GM12878 (cell line): ENCODE measurements around the gene POU4F1. TPM values are rescaled to one million over a fixed set of nuclear protein-coding genes. Genes with fewer than 3 reads are reported as not detected.

ENCODE experiments used
- ATAC-seq: fragments of 200-7000 bp; cut with Tn5 transposase; 3 replicates; pipeline ENCODE4 v1.9.1; 2020; ENCODE audit warnings: mild to moderate bottlenecking, moderate library complexity
- BruUV-seq: library from RNA; stranded (reverse); fragments of 400-500 nt; replicated peaks from 2 replicates; lab custom pipeline; 2021; lab: Mats Ljungman, UMichigan
- CTCF ChIA-PET: fragments of 300-600 bp; sonication (Branson Sonifier 250); formaldehyde crosslinking; extraction: SDS; loops from one replicate; lab custom pipeline; 2021; ENCODE audit warnings: inconsistent platforms; lab: Yijun Ruan, JAX
- POLR2A ChIA-PET: fragments of 350-600 bp; formaldehyde crosslinking; extraction: SDS; loops from one replicate; lab custom pipeline; 2021; ENCODE audit warnings: inconsistent platforms; lab: Charles Lee
- RAD21 ChIA-PET: fragments of 300-600 bp; sonication (Branson Sonifier 250); formaldehyde crosslinking; loops from one replicate; lab custom pipeline; 2023; ENCODE audit warnings: antibody characterized with exemption; ENCODE audit not compliant: unreplicated experiment; lab: Charles Lee
- SMC1A ChIA-PET: fragments of 300-600 bp; sonication (Branson Sonifier 250); formaldehyde crosslinking; loops from one replicate; lab custom pipeline; 2023; ENCODE audit not compliant: unreplicated experiment, uncharacterized antibody; lab: Charles Lee
- DNase-seq: peaks from one replicate; pipeline ENCODE4 v3.0.0-alpha.2; 2011; ENCODE audit warnings: low read depth, low spot score
- FAIRE-seq: peaks from 3 replicates; lab custom pipeline; 2011; peaks lifted over from hg19 to GRCh38; lab: Jason Lieb, UNC
- H2AFZ ChIP-seq: 2 replicates; pipeline ENCODE4 v1.6.0; 2011; ENCODE audit warnings: low read depth, low read length, control low read depth; ENCODE audit not compliant: control insufficient read depth
- H3K27ac ChIP-seq: 2 replicates; pipeline ENCODE4 v1.5.1; 2011; ENCODE audit warnings: control low read depth; ENCODE audit not compliant: control insufficient read depth, insufficient read depth
- H3K27me3 ChIP-seq, 2 experiments: replicated peaks in 1 of 2; 2 replicates each; pipeline versions ENCODE4 v1.6.0 to v1.6.1; 2011; ENCODE audit warnings: low read length in 1 of 2; ENCODE audit not compliant: control insufficient read depth in 2 of 2, insufficient read depth in 2 of 2
- H3K36me3 ChIP-seq, 2 experiments: 2 replicates each; pipeline ENCODE4 v1.5.1; 2011; ENCODE audit warnings: low read length in 1 of 2; ENCODE audit not compliant: control insufficient read depth in 2 of 2, insufficient read depth in 2 of 2
- H3K4me1 ChIP-seq: 2 replicates; pipeline ENCODE4 v1.6.1; 2011; ENCODE audit warnings: mild to moderate bottlenecking, low read length, moderate library complexity, mixed read lengths; ENCODE audit not compliant: control insufficient read depth, insufficient read depth
- H3K4me2 ChIP-seq: 2 replicates; pipeline ENCODE4 v1.6.0; 2011; ENCODE audit warnings: control low read depth; ENCODE audit not compliant: control insufficient read depth, insufficient read depth
- H3K4me3 ChIP-seq: fragments of 200-600 bp; sonication (generic); 2 replicates; pipeline ENCODE4 v1.5.1; 2016
- H3K79me2 ChIP-seq: 2 replicates; pipeline ENCODE4 v1.6.0; 2011; ENCODE audit warnings: low read length; ENCODE audit not compliant: control insufficient read depth, insufficient read depth
- H3K9ac ChIP-seq: 2 replicates; pipeline ENCODE4 v1.8.0; 2011; ENCODE audit warnings: low read length, control low read depth, mixed read lengths; ENCODE audit not compliant: control insufficient read depth, insufficient read depth
- H3K9me3 ChIP-seq: replicated peaks from 3 replicates; pipeline ENCODE4 v1.5.1; 2011; ENCODE audit warnings: mild to moderate bottlenecking, low read length; ENCODE audit not compliant: control insufficient read depth, insufficient read depth
- H4K20me1 ChIP-seq: 2 replicates; pipeline ENCODE4 v1.6.0; 2011; ENCODE audit not compliant: control insufficient read depth, insufficient read depth
- BACH1 ChIP-seq: fragments of 450-650 bp; IDR thresholded peaks from 2 replicates; pipeline ENCODE4 v1.6.1; 2017; ENCODE audit warnings: mild to moderate bottlenecking, borderline replicate concordance
- CEBPB ChIP-seq, 2 experiments: fragments of 150-350 bp in 1 of 2; IDR thresholded peaks; 2 replicates each; pipeline ENCODE4 v1.6.1; 2012 to 2014; ENCODE audit warnings: low read depth in 2 of 2, low read length in 2 of 2, borderline replicate concordance in 1 of 2, inconsistent platforms in 1 of 2
- E2F8 ChIP-seq: fragments of 450-650 bp; IDR thresholded peaks from 2 replicates; pipeline ENCODE4 v1.6.1; 2018; ENCODE audit warnings: mild to moderate bottlenecking, low read depth, moderate library complexity; ENCODE audit not compliant: partially characterized antibody
- ELK1 ChIP-seq: IDR thresholded peaks from 2 replicates; pipeline ENCODE4 v1.6.1; 2012; ENCODE audit warnings: low read depth, low read length, improper control_type of control experiment
- JUNB ChIP-seq: IDR thresholded peaks from 2 replicates; pipeline ENCODE4 v1.6.1; 2016; ENCODE audit warnings: antibody characterized with exemption, mild to moderate bottlenecking
- KLF5 ChIP-seq: fragments of 450-650 bp; IDR thresholded peaks from 2 replicates; pipeline ENCODE4 v1.6.1; 2014; ENCODE audit warnings: mild to moderate bottlenecking; ENCODE audit not compliant: partially characterized antibody
- NRF1 ChIP-seq: conservative IDR thresholded peaks from 2 replicates; pipeline ENCODE4 v1.6.1; 2011; ENCODE audit warnings: mild to moderate bottlenecking, low read depth, low read length, improper control_type of control experiment
- RAD51 ChIP-seq: fragments of 450-650 bp; IDR thresholded peaks from 2 replicates; pipeline ENCODE4 v1.6.1; 2016; ENCODE audit warnings: moderate library complexity, mild to moderate bottlenecking, inconsistent platforms
- ZNF274 ChIP-seq: IDR thresholded peaks from one replicate; pipeline ENCODE4 v1.8.0; 2011; ENCODE audit not compliant: insufficient read length, insufficient read depth
- ZZZ3 ChIP-seq: IDR thresholded peaks from 2 replicates; pipeline ENCODE4 v1.6.1; 2011; ENCODE audit warnings: low read depth; ENCODE audit not compliant: control insufficient read depth, insufficient read length
- WGBS: methylation state at CpG from one replicate; pipeline ENCODE4 v1.1.6; 2016; ENCODE audit warnings: low lambda C conversion rate; ENCODE audit not compliant: insufficient replicate concordance, insufficient coverage; ENCODE audit errors: missing lambda C conversion rate; 5-methylcytosine and 5-hydroxymethylcytosine counted together
- in situ Hi-C: fragments of 300-500 bp; cut with MboI; formaldehyde crosslinking; loops from 9 replicates; pipeline ENCODE4 v1.14.3; 2018; ENCODE audit warnings: mixed read lengths
- intact Hi-C: fragments of 100-400 bp; cut with micrococcal nuclease; formaldehyde crosslinking; loops from one replicate; pipeline ENCODE4 v1.14.2; 2022; ENCODE audit not compliant: unreplicated experiment
- polyA plus RNA-seq, 11 experiments: library from polyadenylated mRNA; depleted of rRNA in 4 of 11; unstranded in 6 of 11; stranded (reverse) in 5 of 11; fragments of >200 nt; fragmentation: Nextera tagmentation in 4 of 11; fragmentation: Illumina TruSeq in 1 of 11; extraction: Ambion mirVana in 4 of 11; extraction: Trizol in 1 of 11; gene quantifications; 1 replicate in 1 of 11; 2 replicates in 10 of 11; pipeline versions ENCODE4 v1.2.1 to v1.2.3, GENCODE V29; 2011 to 2016; ENCODE audit warnings: inconsistent platforms in 2 of 11, missing spikeins in 2 of 11, low read depth in 1 of 11
- total RNA-seq, 4 experiments: library from RNA; depleted of rRNA in 3 of 4; stranded (reverse); fragments of >200 nt in 3 of 4; fragmentation: Illumina TruSeq in 1 of 4; extraction: Trizol in 1 of 4; gene quantifications; 2 replicates each; pipeline versions ENCODE4 v1.2.1 to v1.2.3, GENCODE V29; 2013 to 2021

Gene POU4F1
- total and polyA plus RNA-seq, 10 of the 15 experiments (the other 5 are each of a cell fraction or from before 2014, with no cell fraction given) = 0.01 to 0.14 (median 0.02) TPM; not detected in 5

- SMC1A ChIA-PET = interaction anchor here (0.9 to 1.7 kb wide), 2 partner anchors 9 to 22 kb away, joined by 3 to 4 read pairs; no protein-coding TSS in a partner anchor
- no peaks in the 10 kb centered on the region for H3K79me2 ChIP-seq
- intact Hi-C loops = no loop called here
- no peaks in the 10 kb centered on the region for H3K9me3 ChIP-seq
- CTCF ChIA-PET = interaction anchor here (0.9 kb wide), 1 partner anchor 11 kb away, joined by 3 read pairs; no protein-coding TSS in a partner anchor
- ATAC-seq (no peak), DNase-seq (no peak), FAIRE-seq (no peak)
- BruUV-seq = no TSS peak
- no peak overlapping the region for H3K27ac ChIP-seq
- H3K9ac ChIP-seq = no peak overlapping the region
- H3K4me2 ChIP-seq = no peak overlapping the region
- RAD21 ChIA-PET = no interaction called here
- no peak overlapping the region for H3K4me3 ChIP-seq
- H3K36me3 ChIP-seq = peaks cover 0 to 7% of the 10 kb centered on the region in 2 experiments; a peak in 1 of 4 replicates
- H3K4me1 ChIP-seq = no peaks in the 10 kb centered on the region; the same call in 1 of the 2 replicates
- peaks cover 2% of the 10 kb centered on the region; the same call in 1 of the 2 replicates for H4K20me1 ChIP-seq
- in situ Hi-C loops = no loop called here
- TF ChIP-seq ZZZ3 (no peak), RAD51 (no peak), E2F8 (no peak), KLF5 (no peak), NRF1 (no peak), ZNF274 (no peak), ELK1 (no peak), CEBPB (IDR thresholded peaks at IDR 0.05; ENCODE audit: borderline replicate concordance in 1 of 2, low read depth in 2 of 2, low read length in 2 of 2) (no peak), JUNB (no peak), BACH1 (no peak)
- POLR2A ChIA-PET = no interaction called here
- H3K27me3 ChIP-seq = peaks cover 12 to 32% of the 10 kb centered on the region in 2 experiments
- 78% methylated on average over 3 of the region's 3 CpGs for WGBS
- H2AFZ ChIP-seq = no peak overlapping the region
These were observed 7.7 kb upstream of the POU4F1 start for GRCh38 chr13:78611040-78611439.
